HCT116 (cell line): ENCODE measurements around the gene KMO. TPM values are rescaled to one million over a fixed set of nuclear protein-coding genes. Genes with fewer than 3 reads are reported as not detected.

Experiments used
- ATAC-seq: fragments of 200-7000 bp; cut with Tn5 transposase; 2 replicates; pipeline ENCODE4 v1.9.1; 2020; ENCODE audit warnings: mild to moderate bottlenecking, moderate library complexity
- BruUV-seq: library from RNA; stranded (reverse); fragments of 400-500 nt; replicated peaks from 2 replicates; lab custom pipeline; 2021; lab: Mats Ljungman, UMichigan
- CTCF ChIA-PET: fragments of 300-600 bp; sonication (Branson Sonifier 250); formaldehyde crosslinking; loops from one replicate; lab custom pipeline; 2021; ENCODE audit warnings: antibody characterized with exemption; lab: Charles Lee
- POLR2A ChIA-PET: fragments of 300-600, 350-600 bp; sonication (Branson Sonifier 250); formaldehyde crosslinking; loops from one replicate; lab custom pipeline; 2021; ENCODE audit warnings: antibody characterized with exemption; lab: Charles Lee
- RAD21 ChIA-PET, 2 experiments: fragments of 300-600 bp; sonication (Branson Sonifier 250); formaldehyde crosslinking; loops; one replicate each; lab custom pipeline; 2023; ENCODE audit warnings: low total read pairs in 2 of 2; ENCODE audit not compliant: uncharacterized antibody in 2 of 2, unreplicated experiment in 2 of 2, low non-redundant PET in 1 of 2; lab: Charles Lee
- DNase-seq: peaks from one replicate; pipeline ENCODE4 v3.0.0-alpha.2; 2010; ENCODE audit warnings: low read depth, low spot score
- H2AFZ ChIP-seq: fragments of 200-600 bp; shearing (Covaris generic), sonication (generic); 2 replicates; pipeline ENCODE4 v1.6.1; 2017; ENCODE audit warnings: low read depth, mixed run types, mixed read lengths, antibody characterized with exemption, low read length; ENCODE audit not compliant: poor library complexity, severe bottlenecking
- H3K27ac ChIP-seq: 2 replicates; pipeline ENCODE4 v1.5.1; 2012; ENCODE audit warnings: low read depth, low read length
- H3K27me3 ChIP-seq: fragments of 200-600 bp; sonication (generic); 2 replicates; pipeline ENCODE4 v1.6.1; 2016; ENCODE audit warnings: mixed run types, low read length, mixed read lengths; ENCODE audit not compliant: insufficient read depth
- H3K36me3 ChIP-seq, 2 experiments: fragments of 200-500 bp in 1 of 2; fragments of 200-600 bp in 1 of 2; sonication (Bioruptor generic) in 1 of 2; sonication (generic) in 1 of 2; 2 replicates each; pipeline versions ENCODE4 v1.5.1 to v1.6.1; 2014 to 2016; ENCODE audit warnings: low read length in 2 of 2, inconsistent platforms in 1 of 2, mixed read lengths in 1 of 2, mixed run types in 1 of 2; ENCODE audit not compliant: insufficient read depth in 2 of 2, control insufficient read depth in 1 of 2
- H3K4me1 ChIP-seq, 2 experiments: fragments of 200-600 bp in 1 of 2; sonication (generic) in 1 of 2; 2 replicates each; pipeline versions ENCODE4 v1.5.1 to v1.6.1; 2012 to 2017; ENCODE audit warnings: low read length in 2 of 2, inconsistent platforms in 1 of 2, mild to moderate bottlenecking in 1 of 2, mixed read lengths in 1 of 2, mixed run types in 1 of 2, moderate library complexity in 1 of 2; ENCODE audit not compliant: insufficient read depth in 2 of 2, control insufficient read depth in 1 of 2
- H3K4me2 ChIP-seq: fragments of 200-600 bp; sonication (generic); 2 replicates; pipeline ENCODE4 v1.6.1; 2017; ENCODE audit warnings: mixed run types, low read length, mixed read lengths
- H3K4me3 ChIP-seq, 2 experiments: fragments of 200-600 bp in 1 of 2; sonication (generic) in 1 of 2; replicated peaks in 1 of 2; 2 replicates each; pipeline ENCODE4 v1.5.1; 2011 to 2016; ENCODE audit warnings: low read length in 2 of 2, control low read depth in 1 of 2, low read depth in 1 of 2, mild to moderate bottlenecking in 1 of 2, mixed read lengths in 1 of 2, mixed run types in 1 of 2
- H3K79me2 ChIP-seq: fragments of 200-600 bp; sonication (generic); 2 replicates; pipeline ENCODE4 v1.6.1; 2017; ENCODE audit warnings: mild to moderate bottlenecking, mixed run types, low read length, moderate library complexity, mixed read lengths; ENCODE audit not compliant: insufficient read depth
- H3K9ac ChIP-seq: fragments of 200-600 bp; sonication (generic); 2 replicates; pipeline ENCODE4 v1.6.1; 2016; ENCODE audit warnings: low read length, mixed read lengths
- H3K9me2 ChIP-seq: fragments of 200-600 bp; sonication (generic), shearing (Covaris generic); 2 replicates; pipeline ENCODE4 v1.6.1; 2017; ENCODE audit warnings: mixed run types, mild to moderate bottlenecking, moderate library complexity; ENCODE audit not compliant: insufficient read depth
- H3K9me3 ChIP-seq, 2 experiments: fragments of 200-500 bp in 1 of 2; fragments of 200-600 bp in 1 of 2; sonication (Bioruptor generic) in 1 of 2; sonication (generic) in 1 of 2; 2 replicates each; pipeline ENCODE4 v1.6.1; 2014 to 2017; ENCODE audit warnings: low read length in 2 of 2, mixed read lengths in 2 of 2, inconsistent platforms in 1 of 2, low read depth in 1 of 2, mild to moderate bottlenecking in 1 of 2, mixed run types in 1 of 2, moderate library complexity in 1 of 2; ENCODE audit not compliant: control insufficient read depth in 1 of 2, insufficient read depth in 1 of 2
- H4K20me1 ChIP-seq: fragments of 200-600 bp; sonication (generic), shearing (Covaris generic); 2 replicates; pipeline ENCODE4 v1.6.1; 2017; ENCODE audit warnings: mixed run types, mild to moderate bottlenecking, moderate library complexity; ENCODE audit not compliant: insufficient read depth
- CBX3 ChIP-seq: IDR thresholded peaks from 2 replicates; pipeline ENCODE4 v1.6.1; 2012; ENCODE audit warnings: low read depth
- CEBPB ChIP-seq: IDR thresholded peaks from 2 replicates; pipeline ENCODE4 v1.6.1; 2012; ENCODE audit warnings: low read depth
- CTCF ChIP-seq, 3 experiments: fragments of 200-600 bp in 1 of 3; sonication (generic) in 1 of 3; IDR thresholded peaks in 2 of 3; conservative IDR thresholded peaks in 1 of 3; 2 replicates each; pipeline ENCODE4 v1.5.1; 2012 to 2017; ENCODE audit warnings: low read depth in 2 of 3, low read length in 2 of 3, antibody characterized with exemption in 1 of 3, borderline replicate concordance in 1 of 3, control low read depth in 1 of 3, mild to moderate bottlenecking in 1 of 3, mixed read lengths in 1 of 3, mixed run types in 1 of 3, moderate library complexity in 1 of 3; ENCODE audit not compliant: insufficient read depth in 1 of 3
- EGR1 ChIP-seq: IDR thresholded peaks from 2 replicates; pipeline ENCODE4 v1.6.1; 2012; ENCODE audit warnings: low read depth
- FOSL1 ChIP-seq: IDR thresholded peaks from 2 replicates; pipeline ENCODE4 v1.6.1; 2012; ENCODE audit warnings: low read depth
- JUND ChIP-seq: IDR thresholded peaks from 2 replicates; pipeline ENCODE4 v1.6.1; 2012
- MAX ChIP-seq: IDR thresholded peaks from 2 replicates; pipeline ENCODE4 v1.6.1; 2012
- POLR2A ChIP-seq: IDR thresholded peaks from 2 replicates; pipeline ENCODE4 v1.7.0; 2011; ENCODE audit warnings: borderline replicate concordance; ENCODE audit not compliant: insufficient read depth, insufficient read length; ENCODE audit errors: extremely low read depth
- RAD21 ChIP-seq: IDR thresholded peaks from 2 replicates; pipeline ENCODE4 v1.6.1; 2012; ENCODE audit warnings: low read depth, mild to moderate bottlenecking
- SP1 ChIP-seq: IDR thresholded peaks from 2 replicates; pipeline ENCODE4 v1.6.1; 2012; ENCODE audit warnings: low read depth
- SRF ChIP-seq: IDR thresholded peaks from 2 replicates; pipeline ENCODE4 v1.6.1; 2012; ENCODE audit warnings: low read depth
- TCF7L2 ChIP-seq: IDR thresholded peaks from 2 replicates; pipeline ENCODE4 v1.7.0; 2011; ENCODE audit warnings: borderline replicate concordance, inconsistent platforms; ENCODE audit not compliant: insufficient read depth, insufficient read length; ENCODE audit errors: extremely low read depth
- YY1 ChIP-seq: IDR thresholded peaks from 2 replicates; pipeline ENCODE4 v1.6.1; 2011; ENCODE audit warnings: low read length, low read depth, moderate library complexity, mild to moderate bottlenecking; ENCODE audit not compliant: insufficient replicate concordance; ENCODE audit errors: extremely low read depth
- intact Hi-C: fragments of 100-400 bp; cut with micrococcal nuclease; formaldehyde crosslinking; loops from 2 replicates; pipeline ENCODE4 v1.10.0; 2022
- total RNA-seq: library from RNA; stranded (reverse); gene quantifications from one replicate; pipeline ENCODE4 v1.2.1, GENCODE V29; 2021; ENCODE audit not compliant: unreplicated experiment
- TF ChIP-seq, protein P1 (sequence below): IDR thresholded peaks from 2 replicates; pipeline ENCODE4 v1.6.1; 2012; ENCODE audit warnings: low read depth

Gene KMO
- total RNA-seq, 1 experiment from 2014 or later: not detected

GRCh38 chr1:241630005-241630404, 97.8 kb downstream of the KMO start:
- Histone ChIP-seq H3K4me2 (no peak overlapping the region), H3K4me3 (no peak overlapping the region), H3K9me3 (no peaks in the 10 kb centered on the region), H2AFZ (no peak overlapping the region), H3K9ac (no peak overlapping the region), H3K27ac (no peak overlapping the region), H3K9me2 (no peaks in the 10 kb centered on the region), H3K4me1 (no peaks in the 10 kb centered on the region), H4K20me1 (no peaks in the 10 kb centered on the region), H3K79me2 (no peaks in the 10 kb centered on the region), H3K27me3 (no peaks in the 10 kb centered on the region), H3K36me3 (peaks cover under 1 to 3% of the 10 kb centered on the region in 2 experiments; a peak in 2 of 4 replicates)
- intact Hi-C loops: no loop called here
- ChIA-PET RAD21 (no interaction called here), POLR2A (interaction anchor here (0.9 kb wide), 1 partner anchor 10 kb away, joined by 4 read pairs; the partner anchor contains the start of genes CHML and OPN3), CTCF (interaction anchor here (2.1 kb wide), 1 partner anchor 19 kb away, joined by 8 read pairs; no protein-coding TSS in a partner anchor)
- no peak for TF ChIP-seq JUND
- TF ChIP-seq FOSL1: no peak
- TF ChIP-seq CEBPB: no peak
- TF ChIP-seq, protein P1, sequence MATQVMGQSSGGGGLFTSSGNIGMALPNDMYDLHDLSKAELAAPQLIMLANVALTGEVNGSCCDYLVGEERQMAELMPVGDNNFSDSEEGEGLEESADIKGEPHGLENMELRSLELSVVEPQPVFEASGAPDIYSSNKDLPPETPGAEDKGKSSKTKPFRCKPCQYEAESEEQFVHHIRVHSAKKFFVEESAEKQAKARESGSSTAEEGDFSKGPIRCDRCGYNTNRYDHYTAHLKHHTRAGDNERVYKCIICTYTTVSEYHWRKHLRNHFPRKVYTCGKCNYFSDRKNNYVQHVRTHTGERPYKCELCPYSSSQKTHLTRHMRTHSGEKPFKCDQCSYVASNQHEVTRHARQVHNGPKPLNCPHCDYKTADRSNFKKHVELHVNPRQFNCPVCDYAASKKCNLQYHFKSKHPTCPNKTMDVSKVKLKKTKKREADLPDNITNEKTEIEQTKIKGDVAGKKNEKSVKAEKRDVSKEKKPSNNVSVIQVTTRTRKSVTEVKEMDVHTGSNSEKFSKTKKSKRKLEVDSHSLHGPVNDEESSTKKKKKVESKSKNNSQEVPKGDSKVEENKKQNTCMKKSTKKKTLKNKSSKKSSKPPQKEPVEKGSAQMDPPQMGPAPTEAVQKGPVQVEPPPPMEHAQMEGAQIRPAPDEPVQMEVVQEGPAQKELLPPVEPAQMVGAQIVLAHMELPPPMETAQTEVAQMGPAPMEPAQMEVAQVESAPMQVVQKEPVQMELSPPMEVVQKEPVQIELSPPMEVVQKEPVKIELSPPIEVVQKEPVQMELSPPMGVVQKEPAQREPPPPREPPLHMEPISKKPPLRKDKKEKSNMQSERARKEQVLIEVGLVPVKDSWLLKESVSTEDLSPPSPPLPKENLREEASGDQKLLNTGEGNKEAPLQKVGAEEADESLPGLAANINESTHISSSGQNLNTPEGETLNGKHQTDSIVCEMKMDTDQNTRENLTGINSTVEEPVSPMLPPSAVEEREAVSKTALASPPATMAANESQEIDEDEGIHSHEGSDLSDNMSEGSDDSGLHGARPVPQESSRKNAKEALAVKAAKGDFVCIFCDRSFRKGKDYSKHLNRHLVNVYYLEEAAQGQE: no peak
- no peak for TF ChIP-seq SP1
- no peak for TF ChIP-seq SRF
- TF ChIP-seq MAX: no peak
- TF ChIP-seq EGR1: no peak
- no peak for TF ChIP-seq YY1
- TF ChIP-seq CBX3: no peak
- no peak for TF ChIP-seq CTCF (IDR thresholded peaks at IDR 0.05 in 2 of 3, conservative IDR thresholded peaks at IDR 0.05 in 1 of 3; ENCODE audit: borderline replicate concordance in 1 of 3, insufficient read depth in 1 of 3, low read depth in 2 of 3, low read length in 2 of 3)
- TF ChIP-seq TCF7L2: no peak
- no peak for TF ChIP-seq POLR2A
- TF ChIP-seq RAD21: no peak
- ATAC-seq (no peak), DNase-seq (no peak)
- no TSS peak for BruUV-seq
